ENCODE data around the gene TTC3.

Gene TTC3

GRCh38 chr21:37062593-37062935, 10.5 kb upstream of the TTC3 start:
- ATAC-seq: no peak

GRCh38 chr21:37063433-37063832, 9.6 kb upstream of the TTC3 start:
- no peak for ATAC-seq

- ATAC-seq: no peak
Observed at GRCh38 chr21:37064841-37065240, 8.2 kb upstream of the TTC3 start.

GRCh38 chr21:37065561-37066177, 7.4 kb upstream of the TTC3 start:
- ATAC-seq: no peak

GRCh38 chr21:37071561-37072273, 1.3 kb upstream of the TTC3 start:
- no peak for ATAC-seq

- peak; percentile 55 to 60 for ATAC-seq
Observed at GRCh38 chr21:37072274-37072987, 623 bp upstream of the TTC3 start.

- peak; percentile 35 to 42 for ATAC-seq
Observed at GRCh38 chr21:37073417-37074196, 553 bp downstream of the TTC3 start.

- ATAC-seq: no peak
Observed at GRCh38 chr21:37074197-37074510, 1.1 kb downstream of the TTC3 start.

- ATAC-seq: no peak
Observed at GRCh38 chr21:37074546-37074945, 1.5 kb downstream of the TTC3 start.

GRCh38 chr21:37075214-37075770, 2.2 kb downstream of the TTC3 start:
- ATAC-seq: no peak

GRCh38 chr21:37076087-37076850, 3.2 kb downstream of the TTC3 start:
- ATAC-seq: no peak

GRCh38 chr21:37077403-37077802, 4.3 kb downstream of the TTC3 start:
- no peak for ATAC-seq

- ATAC-seq: no peak
Observed at GRCh38 chr21:37079211-37079824, 6.3 kb downstream of the TTC3 start.

GRCh38 chr21:37082375-37082774, 9.3 kb downstream of the TTC3 start:
- no peak for ATAC-seq

GRCh38 chr21:37082856-37083528, 9.9 kb downstream of the TTC3 start:
- no peak for ATAC-seq

GRCh38 chr21:37085726-37086125, 12.7 kb downstream of the TTC3 start:
- ATAC-seq: no peak

GRCh38 chr21:37087188-37087587, 14.1 kb downstream of the TTC3 start:
- ATAC-seq: no peak

- no peak for ATAC-seq
Observed at GRCh38 chr21:37088186-37088735, 15.2 kb downstream of the TTC3 start.

GRCh38 chr21:37093977-37094376, 20.9 kb downstream of the TTC3 start:
- ATAC-seq: no peak

GRCh38 chr21:37095821-37096220, 22.8 kb downstream of the TTC3 start:
- ATAC-seq: no peak

- no peak for ATAC-seq
Observed at GRCh38 chr21:37098751-37099150, 25.7 kb downstream of the TTC3 start.
